AML-193 (cell line): ENCODE data around the gene SYCP2.
"Not testable (repeated sequence)": the region's sequence is repeated elsewhere in the genome, so short reads cannot be mapped to it uniquely, and the experiment has no call there.

Experiments used
- DNase-seq, 2 experiments: peaks; one replicate each; lab custom pipeline; 2025; lab: John Stamatoyannopoulos, UW

The SYCP2 gene

DNA sequence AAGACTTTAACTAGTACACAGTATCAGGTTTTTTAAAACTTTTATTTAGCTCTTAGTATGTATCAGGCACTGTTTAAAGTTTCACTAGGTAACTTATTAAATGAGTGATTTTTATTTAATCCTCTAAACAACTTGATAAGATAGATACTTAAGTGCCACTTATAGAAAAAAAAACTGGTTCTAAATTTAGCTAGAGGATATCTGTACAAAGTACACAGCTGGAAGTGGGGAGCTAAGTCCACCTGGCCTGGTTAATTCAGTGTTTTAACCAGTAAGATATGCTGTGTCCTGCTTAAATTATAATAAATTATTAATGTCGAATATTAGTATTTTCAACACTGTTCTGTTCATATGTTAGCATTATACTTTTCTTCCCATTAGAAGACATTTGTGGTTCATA lies 37.5 kb downstream of the SYCP2 start:
- DNase-seq = no peak

- DNase-seq = no peak
Measured at GRCh38 chr20:59891581-59891980, 41.9 kb downstream of the SYCP2 start.

GRCh38 chr20:59890035-59890434 lies 43.4 kb downstream of the SYCP2 start:
- DNase-seq = not testable (repeated sequence)

DNA sequence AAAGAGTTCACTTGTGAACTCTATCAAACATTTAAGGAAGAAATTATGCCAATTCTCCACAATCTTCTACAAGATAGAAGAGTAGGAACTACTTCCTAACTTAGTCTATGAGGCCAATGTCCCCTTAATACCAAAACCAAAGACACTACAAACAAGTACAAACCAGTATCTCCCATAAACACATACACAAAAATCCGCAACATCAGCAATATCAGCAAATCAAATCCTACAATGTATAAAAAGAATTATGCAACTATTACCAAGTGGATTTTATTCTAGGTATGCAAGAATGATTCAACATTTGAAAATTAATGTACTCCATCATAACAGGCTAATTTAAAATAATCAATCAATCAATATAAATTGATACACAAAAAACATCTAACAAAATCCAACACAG lies 45.4 kb downstream of the SYCP2 start:
- DNase-seq = no peak

DNA sequence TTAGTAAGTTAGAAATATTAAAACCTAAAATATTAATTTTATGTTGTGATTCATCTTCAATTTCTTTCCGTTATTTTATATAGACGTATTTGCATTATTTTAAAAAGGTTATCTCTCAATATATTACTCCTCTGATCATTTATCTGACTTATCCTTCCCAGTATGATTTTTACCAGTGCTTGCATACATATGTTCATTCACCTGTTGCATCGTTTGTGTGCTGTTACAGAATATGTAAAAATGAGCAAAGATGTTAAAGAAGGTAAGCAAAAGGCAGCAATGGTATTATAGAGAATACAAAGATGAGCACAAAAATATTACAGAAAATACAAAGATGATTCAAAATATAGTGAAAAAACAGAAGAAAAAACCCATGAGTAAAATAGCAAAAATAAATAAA lies 48.9 kb downstream of the SYCP2 start:
- no peak for DNase-seq

DNA sequence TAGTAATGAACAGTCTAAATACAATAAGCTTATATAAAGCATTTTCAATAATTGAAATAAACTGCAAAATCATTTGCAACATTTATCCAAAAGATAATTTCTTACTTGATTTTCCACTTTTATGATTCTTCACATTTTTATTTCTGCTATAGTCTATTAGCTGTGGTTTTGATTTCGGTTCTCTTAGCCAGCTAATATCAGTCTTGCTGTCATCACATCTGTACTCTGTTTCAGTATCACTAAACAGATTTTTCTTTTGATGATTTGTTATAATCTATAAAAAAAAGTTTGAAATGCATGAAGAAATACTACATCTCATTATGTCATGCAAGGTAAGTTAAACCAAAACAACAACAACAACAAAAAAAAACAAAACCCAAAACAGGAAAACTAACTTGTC lies 53.2 kb downstream of the SYCP2 start:
- no peak for DNase-seq

DNA sequence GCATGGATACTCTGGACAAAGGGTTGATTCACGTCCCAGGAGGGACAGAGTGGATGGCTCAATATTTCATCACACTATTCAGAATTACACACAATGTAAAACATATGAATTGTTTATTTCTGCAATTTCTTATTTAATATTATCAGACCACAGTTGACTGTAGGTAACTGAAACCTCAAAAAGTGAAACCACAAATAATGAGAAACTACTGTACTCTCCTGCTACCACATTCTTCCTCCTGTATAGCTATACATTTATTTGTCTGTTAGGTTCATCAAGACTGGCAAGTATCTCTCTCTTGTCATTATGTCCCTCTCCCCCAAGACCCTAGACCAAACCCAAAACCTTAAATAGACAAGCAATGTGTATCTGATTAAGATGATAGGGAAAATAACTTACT lies 60.0 kb downstream of the SYCP2 start:
- DNase-seq = no peak

DNA sequence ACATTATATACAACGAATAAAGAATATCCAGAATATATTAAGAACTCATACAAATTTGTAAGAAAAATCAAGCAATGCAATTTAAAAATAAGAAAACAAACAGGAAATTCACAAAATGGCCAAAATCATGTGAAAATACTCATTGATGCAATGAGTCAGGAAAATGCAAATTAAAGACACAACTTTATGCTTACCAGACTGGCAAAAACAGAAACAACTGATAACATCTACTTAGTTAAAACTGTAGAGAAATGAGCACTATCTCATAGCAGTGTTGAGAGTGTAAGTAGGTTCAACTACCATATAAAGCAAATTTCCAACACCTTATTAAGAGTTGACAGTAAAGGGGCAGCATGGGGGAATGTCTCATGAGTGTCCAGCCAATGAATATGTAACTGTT lies 62.3 kb downstream of the SYCP2 start:
- no peak for DNase-seq

DNA sequence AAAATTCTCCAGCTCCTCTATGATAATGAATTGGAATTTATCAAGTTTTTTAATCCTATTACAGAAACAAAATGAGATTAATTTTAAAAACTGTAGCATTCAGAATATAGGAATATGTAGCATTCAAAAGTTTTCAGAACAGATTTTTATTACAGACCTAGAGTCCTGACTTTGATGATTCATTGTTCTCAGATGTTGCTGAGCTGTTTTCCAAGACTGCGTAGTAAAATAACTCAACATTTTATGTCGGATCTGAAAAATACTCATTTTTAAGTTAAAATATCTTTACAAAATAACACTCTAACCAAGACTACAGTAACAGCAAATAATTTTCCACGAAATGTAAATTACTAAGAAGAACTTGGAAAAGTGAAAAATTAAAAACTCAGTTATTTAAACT lies 67.1 kb downstream of the SYCP2 start:
- DNase-seq = no peak

GRCh38 chr20:59864726-59865125 lies 68.7 kb downstream of the SYCP2 start:
- no peak for DNase-seq

- no peak for DNase-seq
Measured at GRCh38 chr20:59863058-59863457, 70.4 kb downstream of the SYCP2 start.

- DNase-seq = no peak
Measured at GRCh38 chr20:59861401-59861800, 72.0 kb downstream of the SYCP2 start.

DNA sequence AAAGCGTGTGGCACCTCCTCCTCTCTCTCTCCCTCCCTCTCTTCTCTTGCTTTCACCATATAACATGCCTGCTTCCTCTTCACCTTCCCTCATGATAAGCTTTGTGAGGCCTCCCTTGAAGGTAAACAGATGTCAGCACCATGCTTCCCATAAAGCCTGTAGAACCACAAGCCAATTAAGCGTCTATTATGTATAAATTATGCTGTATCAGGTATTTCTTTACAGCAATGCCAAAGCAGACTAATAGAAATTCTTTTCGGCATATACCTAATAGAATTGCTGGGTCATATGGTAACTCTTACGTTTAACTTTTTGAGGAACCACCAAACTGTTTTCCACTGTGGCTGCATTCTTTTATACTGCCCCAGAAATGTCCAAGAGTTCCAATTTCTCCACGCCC lies 75.0 kb downstream of the SYCP2 start:
- no peak for DNase-seq

DNA sequence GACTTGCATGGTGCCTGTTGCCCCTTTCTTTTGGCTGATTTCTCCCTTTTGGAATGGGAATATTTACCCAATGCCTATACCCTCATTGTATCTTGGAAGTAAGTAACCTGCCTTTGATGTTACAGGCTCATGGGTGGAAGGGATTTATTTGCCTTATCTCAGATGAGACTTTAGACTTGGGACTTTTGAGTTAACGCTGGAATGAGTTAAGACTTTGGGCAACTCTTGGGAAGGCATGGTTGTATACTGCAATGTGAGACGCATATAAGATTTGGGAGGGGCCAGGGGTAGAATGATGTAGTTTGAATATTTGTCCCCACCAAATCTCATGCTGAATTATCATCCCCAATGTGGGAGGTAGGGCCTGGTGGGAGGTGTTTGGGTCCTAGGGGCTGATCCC lies 75.5 kb downstream of the SYCP2 start:
- no peak for DNase-seq

DNA sequence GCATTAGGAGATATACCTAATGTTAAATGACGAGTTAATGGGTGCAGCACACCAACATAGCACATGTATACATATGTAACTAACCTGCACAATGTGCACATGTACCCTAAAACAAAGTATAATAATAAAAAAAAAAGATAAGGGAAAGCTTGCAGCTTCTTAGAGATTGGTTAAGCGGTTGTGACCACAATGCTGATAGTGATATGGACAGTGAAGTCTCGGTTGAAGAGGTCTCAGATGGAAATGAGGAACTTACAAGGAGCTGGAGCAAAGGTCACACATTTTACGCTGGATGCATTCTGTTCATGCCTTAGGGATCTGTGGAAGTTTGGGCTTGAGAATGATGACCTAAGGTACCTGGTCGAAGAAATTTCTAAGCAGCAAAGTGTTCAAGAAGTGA lies 76.5 kb downstream of the SYCP2 start:
- DNase-seq = not testable (repeated sequence)

GRCh38 chr20:59856526-59856925 lies 76.9 kb downstream of the SYCP2 start:
- not testable (repeated sequence) for DNase-seq

DNA sequence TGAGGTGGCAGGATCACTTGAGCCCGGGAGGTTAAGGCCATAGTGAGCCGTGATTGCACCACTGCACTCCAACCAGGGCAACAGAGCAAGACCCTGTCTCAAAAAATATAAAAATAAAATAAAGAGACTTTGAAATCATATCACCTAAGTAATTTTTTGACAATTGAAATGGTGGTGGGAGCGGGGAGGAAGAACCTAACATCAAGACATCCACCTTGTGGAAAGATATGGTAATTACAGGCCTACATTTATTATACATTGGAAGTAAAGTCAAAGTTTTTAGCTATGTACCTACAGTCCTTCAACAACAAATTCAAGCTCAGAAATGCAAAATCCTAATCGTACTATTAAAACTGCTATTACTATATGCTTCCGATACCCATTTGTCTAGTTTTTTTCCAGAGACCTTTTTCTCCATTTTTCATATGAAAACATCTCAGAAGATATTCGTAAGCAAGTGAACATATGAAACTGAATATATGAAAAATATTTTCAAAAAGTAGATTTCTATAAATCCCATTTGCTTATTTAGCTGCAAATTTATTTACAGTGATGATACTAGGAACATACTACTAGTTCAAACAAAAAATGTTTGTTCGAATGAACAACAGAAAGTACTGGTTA lies 83.3 kb downstream of the SYCP2 start:
- DNase-seq = peak; percentile 50 to 65

- no peak for DNase-seq
Measured at GRCh38 chr20:59848182-59848581, 85.3 kb downstream of the SYCP2 start.

DNA sequence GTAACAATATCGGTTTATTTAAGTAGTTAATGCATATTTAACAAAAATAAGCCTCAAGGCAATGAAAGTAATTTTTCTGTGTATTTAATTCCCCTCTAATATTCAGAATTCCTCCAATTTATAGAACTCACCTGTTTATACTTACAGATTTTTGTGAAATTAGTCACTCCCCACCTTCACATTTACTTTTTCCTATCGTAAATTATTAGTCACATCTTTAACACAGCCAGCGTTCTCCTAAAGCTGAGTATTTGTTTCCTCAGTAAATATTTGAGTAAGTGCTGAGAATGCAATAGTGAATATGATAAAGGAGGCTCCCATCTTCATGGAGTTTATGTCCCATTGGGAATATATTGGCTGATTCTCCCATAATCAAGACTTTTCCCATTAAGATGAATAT lies 88.0 kb downstream of the SYCP2 start:
- DNase-seq = no peak

DNA sequence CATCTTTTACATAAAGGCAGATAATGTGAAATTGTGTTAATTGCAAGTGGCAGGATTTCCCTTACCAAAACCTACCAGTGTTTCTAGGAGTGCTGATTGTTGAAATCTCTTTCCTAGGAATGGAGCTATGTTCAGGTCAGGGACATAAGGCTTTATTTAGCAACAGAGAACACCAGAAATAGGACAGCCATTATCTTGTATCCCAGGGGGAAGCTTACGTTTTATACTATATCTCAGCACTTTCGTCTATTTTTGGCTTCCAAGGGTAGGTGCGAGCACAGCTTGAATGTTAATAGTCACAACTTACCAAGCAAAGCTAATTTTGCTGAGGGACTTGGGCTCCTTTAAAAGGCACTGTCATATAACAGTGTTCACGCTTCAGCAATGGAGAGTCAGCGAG lies 94.0 kb downstream of the SYCP2 start:
- no peak for DNase-seq

GRCh38 chr20:59837623-59838394 lies 95.6 kb downstream of the SYCP2 start:
- DNase-seq = no peak

DNA sequence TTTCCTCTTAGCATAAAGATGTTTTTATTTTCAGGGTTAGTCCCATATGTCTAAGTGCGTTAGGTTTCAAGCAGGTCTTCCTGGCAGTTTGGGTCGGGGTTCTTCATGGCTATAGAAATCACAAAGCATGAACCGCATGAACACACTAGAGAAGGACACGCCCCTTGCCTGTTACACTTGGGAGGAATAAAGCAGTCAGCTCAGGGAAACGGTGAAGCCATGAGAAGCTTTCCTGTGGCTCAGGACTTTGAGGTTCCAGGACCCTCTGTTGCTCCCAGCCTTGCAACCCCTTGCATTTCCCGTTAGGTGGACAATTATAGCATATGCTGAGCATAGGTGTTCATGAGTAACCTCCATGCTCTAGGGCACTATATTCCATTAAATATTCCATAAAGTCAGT lies 96.7 kb downstream of the SYCP2 start:
- no peak for DNase-seq

DNA sequence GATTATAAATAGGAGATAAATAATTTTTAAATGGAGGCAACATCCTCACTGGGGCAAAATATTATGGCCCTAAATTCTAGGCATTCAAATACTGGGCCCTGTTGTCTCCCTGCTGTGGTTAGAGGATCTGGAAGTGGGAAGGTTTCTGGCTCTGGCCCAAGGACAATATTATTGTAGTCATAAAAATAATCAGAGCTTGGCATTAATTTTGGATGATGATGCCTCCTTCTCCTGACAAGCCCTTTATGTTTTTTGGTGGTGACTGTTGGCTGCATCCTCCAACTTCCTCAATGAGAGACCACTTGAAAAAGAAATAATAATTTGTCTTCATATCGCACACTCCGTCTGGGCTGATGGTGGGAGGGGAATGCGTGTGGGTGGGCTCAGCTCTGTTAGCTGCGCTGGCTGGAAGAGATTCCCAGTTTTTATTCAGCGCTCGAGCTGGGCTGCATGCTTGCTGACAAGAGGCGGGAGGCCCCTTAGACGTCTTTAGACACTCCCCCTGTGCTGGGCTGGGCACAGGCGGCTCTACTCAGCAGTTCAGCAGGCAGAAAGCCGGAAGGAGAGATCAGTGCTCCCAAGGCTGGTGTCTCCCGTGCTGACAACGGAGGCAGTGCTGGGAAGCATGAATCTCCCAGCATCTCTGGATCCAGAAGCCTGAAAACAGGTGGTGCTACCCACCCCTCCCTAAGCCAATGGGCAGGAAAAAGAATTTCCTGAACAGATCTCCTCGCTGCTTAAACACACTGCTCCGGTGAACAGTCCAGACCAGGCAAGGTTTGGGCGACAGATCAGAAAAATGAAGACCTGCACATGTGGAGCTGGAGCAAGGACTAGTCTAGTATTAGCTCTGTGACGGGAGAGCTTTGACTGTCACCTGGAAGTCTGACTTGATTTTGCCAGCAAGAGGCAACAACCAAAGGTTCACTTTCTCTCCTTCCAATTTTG lies 97.7 kb downstream of the SYCP2 start:
- peak; percentile 9 to 20 for DNase-seq
